PC-3 (cell line): ENCODE measurements around the gene GIPC3.

Experiments used
- CTCF ChIP-seq: fragments of 300-600 bp; sonication (generic); conservative IDR thresholded peaks from 2 replicates; pipeline ENCODE4 v1.5.1; 2017; ENCODE audit warnings: antibody characterized with exemption, low read depth, mild to moderate bottlenecking, low read length
- EZH2 ChIP-seq: fragments of 300-600 bp; sonication (generic); IDR thresholded peaks from one replicate; pipeline ENCODE4 v1.6.1; 2017; ENCODE audit warnings: antibody characterized with exemption, mild to moderate bottlenecking, low read length; ENCODE audit not compliant: unreplicated experiment
- EZH2phosphoT487 ChIP-seq: fragments of 300-600 bp; sonication (generic); IDR thresholded peaks from 2 replicates; pipeline ENCODE4 v1.6.1; 2018; ENCODE audit warnings: mild to moderate bottlenecking, antibody characterized with exemption, low read length, borderline replicate concordance

DNA sequence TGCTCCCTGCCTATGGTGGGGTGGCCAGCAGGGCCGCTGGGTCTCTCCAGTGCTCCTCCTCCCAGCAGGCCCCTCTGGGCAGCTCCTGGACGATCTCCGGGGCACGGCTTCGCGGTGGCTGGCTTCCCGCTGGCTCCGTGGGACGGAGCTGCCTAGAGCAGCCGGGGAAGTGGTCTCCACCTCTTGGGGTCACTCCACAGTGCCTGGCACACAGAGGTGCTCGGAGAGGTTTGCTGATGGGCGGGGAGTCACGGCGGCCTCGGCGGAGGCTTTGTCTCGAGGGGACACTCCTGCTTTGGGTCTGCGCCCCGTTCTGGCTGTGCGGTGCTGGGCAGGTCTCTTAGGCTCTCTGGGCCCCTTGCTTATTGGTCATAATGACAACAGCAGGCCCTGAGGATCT is 51.2 kb downstream of the GIPC3 start:
- TF ChIP-seq CTCF, result no peak
- no peak for TF ChIP-seq EZH2
- no peak for TF ChIP-seq EZH2phosphoT487
